ENCODE data around the gene PARP6. TPM values are rescaled to one million over a fixed set of nuclear protein-coding genes. Genes with fewer than 3 reads are reported as not detected.
"Not testable (repeated sequence)": the region's sequence is repeated elsewhere in the genome, so short reads cannot be mapped to it uniquely, and the experiment has no call there.

The PARP6 gene
- total RNA-seq, 1 donor from 2014 or later = 31.4 TPM

DNA sequence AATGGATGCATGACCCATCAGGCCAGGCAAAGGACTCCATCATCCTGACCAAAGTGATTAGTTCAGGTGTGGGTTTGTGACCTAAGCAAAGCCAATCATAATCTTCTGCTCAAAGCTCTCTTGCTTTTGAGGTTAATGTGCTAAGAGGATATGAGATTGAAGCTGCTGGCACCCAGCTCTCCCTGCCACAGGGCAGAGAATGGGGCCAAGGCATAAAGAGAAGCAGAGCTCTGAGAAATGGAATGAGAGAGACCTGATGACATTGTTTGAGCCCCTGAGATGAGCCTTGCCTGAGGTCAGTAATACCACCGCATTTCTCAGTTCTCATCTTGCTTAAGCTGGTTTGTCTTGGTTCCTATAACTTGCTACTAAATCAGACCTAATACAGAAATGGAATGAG lies 6.4 kb upstream of the PARP6 start:
- no peak for DNase-seq

GRCh38 chr15:72276326-72276700 lies 4.0 kb upstream of the PARP6 start:
- DNase-seq = no peak

GRCh38 chr15:72275635-72276325 lies 3.4 kb upstream of the PARP6 start:
- not testable (repeated sequence) for DNase-seq

DNA sequence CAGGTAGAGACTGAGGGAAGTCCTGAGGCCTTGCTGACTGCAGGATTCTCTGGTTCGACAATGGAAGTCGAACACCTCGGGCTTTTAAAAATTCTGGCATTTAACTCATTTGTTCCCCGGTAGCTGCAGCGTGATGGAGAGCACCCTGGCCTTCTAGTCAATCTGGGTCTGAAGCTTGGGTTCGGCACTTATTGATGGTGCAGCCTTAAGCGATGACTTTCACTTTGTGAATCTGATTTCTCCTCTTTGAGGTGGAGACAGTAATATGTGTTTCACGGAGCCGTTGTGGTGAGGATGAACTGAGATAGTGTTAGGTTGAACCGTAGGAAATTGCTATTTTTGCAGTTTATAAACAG lies 621 bp upstream of the PARP6 start:
- DNase-seq = no peak

DNA sequence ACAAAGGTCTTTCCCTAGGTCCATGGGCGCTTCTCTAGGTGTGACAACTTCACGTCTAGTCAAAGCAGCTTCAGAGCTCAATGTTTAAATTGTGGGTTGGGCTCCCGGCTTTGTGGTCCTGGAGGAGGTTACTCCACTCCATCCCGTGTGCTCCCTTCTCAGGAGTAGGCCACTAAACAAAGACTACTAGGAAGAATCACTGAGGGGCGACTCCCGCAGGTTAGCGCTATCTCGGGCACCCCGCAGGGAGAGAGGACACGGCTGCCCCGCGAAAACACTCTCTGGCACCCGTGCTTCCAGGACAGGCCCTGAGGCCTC lies 500 bp downstream of the PARP6 start:
- DNase-seq = peak; percentile 31

DNA sequence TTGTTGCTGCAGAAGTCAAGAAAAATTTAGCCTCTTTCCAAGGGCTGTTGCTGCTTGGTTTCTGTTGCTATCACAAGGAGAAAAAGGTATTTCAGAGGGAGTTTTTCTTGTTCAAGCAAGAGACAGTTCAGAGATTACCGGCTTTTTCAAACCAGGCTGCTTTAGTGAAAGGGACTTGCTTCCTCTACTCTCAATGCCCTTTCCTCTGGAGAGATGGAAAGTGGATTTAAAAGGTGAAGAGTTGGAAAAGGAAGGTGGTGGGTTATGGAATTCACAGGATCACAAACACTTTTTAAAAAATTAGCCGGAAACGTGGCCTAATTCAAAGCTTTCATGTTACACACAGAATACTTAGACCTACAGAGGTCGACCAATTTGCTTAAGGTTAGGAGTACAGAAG lies 1.1 kb downstream of the PARP6 start:
- no peak for DNase-seq

DNA sequence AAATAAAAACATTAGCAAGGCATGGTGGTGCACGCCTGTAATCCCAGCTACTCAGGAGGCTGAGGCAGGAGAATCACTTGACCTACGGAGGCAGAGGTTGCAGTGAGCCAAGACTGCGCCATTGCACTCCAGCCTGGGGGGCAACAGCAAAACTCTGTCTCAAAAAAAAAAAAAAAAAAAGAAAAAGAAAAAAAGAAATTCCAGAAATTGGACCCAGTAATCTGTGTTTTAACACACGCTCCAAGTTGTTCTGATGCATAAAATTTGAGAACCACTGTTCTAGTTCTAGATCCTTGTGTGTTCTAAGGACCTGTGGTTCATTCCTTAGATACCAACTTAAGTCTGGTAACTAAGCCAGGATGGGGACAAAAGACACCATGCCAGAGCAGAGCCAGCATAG lies 2.6 kb downstream of the PARP6 start:
- no peak for DNase-seq

DNA sequence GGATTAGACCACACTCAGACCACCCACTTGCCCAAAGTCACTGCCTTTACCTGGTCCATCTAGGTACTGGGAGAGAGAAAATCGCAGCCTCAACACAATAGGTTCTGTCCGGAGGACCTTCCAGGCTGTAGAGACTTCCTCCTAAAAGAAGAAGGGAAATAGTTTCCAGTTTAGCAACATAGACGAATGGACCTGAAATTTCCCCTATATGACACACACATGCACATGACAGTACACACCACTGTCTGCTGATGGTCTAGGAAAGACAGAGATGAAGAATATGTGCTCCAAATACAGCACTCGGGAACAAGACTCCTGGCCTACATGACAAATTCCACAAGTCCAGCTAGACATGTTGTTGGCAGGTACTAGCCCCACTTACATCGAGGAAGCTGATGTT lies 7.3 kb downstream of the PARP6 start:
- no peak for DNase-seq

- no peak for DNase-seq
Measured at GRCh38 chr15:72252663-72253299, 19.6 kb downstream of the PARP6 start.

GRCh38 chr15:72249142-72249810 lies 23.1 kb downstream of the PARP6 start:
- no peak for DNase-seq

GRCh38 chr15:72248514-72248913 lies 23.8 kb downstream of the PARP6 start:
- DNase-seq = no peak

GRCh38 chr15:72242775-72243370 lies 29.5 kb downstream of the PARP6 start:
- no peak for DNase-seq

- no peak for DNase-seq
Measured at GRCh38 chr15:72239652-72240051, 32.7 kb downstream of the PARP6 start.

GRCh38 chr15:72238586-72238985 lies 33.8 kb downstream of the PARP6 start:
- DNase-seq = no peak

DNA sequence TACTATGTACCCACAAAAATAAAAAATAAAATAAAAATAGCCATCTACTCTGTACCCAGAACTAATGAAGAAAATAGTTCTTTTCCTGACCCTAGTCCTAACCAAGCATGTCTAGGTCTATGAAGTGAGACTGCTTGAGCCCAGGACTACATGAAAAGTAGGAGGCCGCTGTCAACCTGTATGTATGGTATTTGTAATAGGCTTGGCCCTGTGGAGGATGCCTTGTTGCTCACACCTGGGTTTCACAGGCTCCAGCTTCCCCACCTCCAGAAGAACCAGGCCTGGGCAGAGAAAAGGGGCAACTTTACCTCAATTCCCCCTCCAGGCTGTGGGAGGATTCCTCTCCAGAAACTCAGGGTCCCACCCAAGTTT lies 34.5 kb downstream of the PARP6 start:
- no peak for DNase-seq

DNA sequence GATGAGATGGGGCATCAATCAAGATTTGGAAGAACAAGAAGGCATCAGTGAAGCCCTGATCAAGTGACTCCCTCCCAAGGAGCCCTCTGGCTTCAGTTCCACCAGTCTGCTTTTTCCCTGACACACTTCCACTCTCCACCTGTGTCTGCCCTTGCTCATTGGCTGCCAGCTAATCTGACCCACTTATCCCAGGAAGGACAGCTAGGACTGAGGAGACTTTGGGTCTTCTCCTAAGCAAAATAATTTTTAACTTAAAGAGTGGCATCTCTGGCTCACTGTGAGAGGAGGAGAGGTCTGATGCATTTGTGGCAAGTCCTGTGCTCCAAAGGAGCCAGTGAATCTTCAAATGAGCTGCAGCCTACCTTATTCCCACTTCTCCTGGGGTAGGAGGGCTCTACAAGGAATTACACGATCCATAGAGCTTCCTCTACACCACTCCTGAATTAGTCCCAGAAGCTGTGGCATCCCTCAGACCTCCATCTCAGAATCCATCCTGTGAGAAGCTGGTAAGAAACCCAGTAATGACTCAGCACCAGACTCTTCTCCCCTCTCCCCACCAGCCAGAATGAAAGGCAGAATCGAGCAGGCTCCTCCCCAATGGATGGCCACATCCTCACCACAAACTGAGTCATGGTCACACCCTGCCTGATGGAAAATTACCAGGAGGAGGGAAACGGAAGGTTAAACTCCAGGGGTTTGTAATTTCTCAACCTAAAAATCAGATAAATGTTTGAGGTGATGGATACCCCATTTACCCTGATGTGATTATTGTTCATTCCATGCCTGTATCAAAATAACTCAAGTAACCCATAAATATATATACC lies 35.1 kb downstream of the PARP6 start:
- no peak for DNase-seq

DNA sequence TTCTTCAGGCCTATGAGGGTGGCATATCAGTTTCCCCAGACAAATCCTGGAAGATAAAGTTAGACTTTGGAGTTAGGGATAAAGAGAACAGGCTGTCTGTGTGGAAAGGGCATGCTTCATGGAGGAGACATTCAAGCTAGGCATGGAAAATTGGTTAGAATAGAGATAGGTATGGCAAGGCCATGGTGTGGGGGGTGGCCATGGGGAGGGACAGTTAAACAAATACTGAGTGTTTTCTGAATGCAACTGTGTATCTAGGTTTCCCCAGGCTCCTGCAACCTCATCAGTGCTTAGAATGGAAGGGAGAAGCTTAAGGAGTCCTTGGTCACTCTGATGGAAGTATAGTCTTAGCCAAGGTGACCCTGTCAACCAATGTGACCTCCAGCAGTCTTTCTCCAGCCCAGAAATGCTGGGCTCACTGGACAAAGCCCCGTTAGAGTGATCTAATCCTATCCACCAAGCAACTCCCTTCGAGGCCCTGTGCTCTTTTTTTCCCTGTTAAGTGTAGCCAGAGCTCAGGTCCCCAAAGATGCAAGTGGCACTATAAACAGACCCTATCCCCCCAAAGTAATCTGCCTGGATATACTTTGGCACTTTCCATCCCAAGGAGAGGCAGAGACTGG lies 35.9 kb downstream of the PARP6 start:
- DNase-seq = no peak

DNA sequence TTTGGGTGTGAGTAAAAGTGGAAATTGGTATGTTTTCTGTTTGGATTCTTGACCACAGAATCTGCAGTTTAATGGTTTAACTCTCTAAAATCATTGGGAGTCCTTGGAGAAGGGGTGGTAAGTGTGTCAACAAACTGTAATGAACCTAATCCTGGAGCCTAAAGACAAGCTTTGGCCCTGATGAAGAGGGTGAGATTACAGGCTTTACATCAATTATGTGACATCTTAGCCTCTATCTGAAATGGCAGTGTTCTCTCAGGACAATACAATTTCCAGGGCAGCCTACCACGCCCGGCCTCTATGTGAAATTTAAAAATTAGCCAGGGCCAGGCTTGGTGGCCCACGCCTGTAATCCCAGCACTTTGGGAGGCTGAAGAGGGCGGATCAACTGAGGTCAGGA lies 37.1 kb downstream of the PARP6 start:
- DNase-seq = no peak

- no peak for DNase-seq
Measured at GRCh38 chr15:72233769-72234168, 38.6 kb downstream of the PARP6 start.

DNA sequence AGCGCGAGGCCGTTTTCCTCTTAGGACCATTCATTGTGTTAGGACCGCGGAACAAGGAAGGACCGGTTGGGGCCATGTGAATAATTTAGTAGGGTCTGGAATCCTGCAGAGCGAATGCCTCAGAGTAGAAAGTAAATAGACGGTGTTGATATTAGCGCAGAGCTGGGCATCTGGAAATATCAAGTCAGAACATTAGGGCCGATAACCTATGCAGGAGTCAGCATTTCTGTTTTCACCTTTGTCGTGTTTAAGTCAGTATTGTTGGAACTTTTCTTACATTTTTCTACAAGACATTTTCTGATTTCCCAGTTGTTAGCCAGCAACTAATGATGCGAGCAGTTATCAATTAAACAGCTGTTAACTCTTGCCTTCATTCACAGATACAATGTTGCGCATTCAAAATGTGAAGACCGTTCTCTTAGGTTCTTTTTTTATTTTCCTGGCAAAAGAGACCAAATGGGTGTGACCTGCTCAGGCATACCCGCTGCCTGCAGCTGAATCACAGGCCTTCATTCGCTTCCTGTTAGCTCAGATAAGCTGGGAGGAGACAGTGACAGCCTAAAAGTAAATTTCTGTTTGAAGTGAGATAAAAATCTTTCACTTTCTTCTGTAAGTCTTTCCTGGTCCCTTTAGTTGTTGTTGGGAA lies 40.4 kb downstream of the PARP6 start:
- DNase-seq = peak; percentile 72

DNA sequence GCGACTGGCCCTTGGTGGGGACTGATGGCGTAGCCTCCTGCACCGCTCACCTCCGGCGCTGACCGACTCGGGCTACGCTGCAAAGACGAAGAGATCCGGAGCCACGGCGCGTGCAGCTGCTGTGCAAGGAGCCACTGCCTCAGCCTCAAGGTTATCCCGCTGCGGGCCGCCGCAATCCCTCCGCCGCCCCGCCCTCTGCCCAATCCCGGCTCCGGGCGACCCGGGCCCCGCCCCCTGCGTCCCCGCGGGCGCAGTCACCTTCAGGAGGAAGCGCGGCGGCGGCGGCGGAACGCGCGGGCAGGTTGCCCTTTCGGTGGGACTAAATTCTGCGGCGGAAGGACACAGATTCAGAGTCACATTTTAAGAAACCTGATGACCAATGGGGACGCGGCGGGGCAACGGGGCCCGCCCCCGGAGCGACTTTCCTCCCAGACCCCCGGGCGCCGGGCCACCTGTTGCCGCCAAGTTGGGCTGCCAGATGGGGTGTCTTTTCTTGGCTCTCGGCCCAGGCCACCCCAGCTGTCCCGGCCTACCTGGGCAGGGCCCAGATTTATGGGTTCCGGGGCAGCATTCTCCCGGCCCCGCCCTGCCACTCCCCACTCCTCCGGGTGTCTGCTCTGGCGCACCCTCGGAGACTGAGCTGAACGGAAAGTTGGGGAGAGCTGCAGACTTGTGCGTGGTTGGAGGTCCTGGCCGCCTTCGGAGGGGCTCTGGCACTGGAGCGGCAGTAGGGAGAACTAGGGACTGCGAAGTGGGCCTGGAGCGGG lies 41.1 kb downstream of the PARP6 start, which contains the start of gene PKM:
PKM (minus strand) TSS at position 125 of the 767 bp plus-strand sequence. CDS start 12,093 bp downstream, outside the sequence.
- DNase-seq = peak; percentile 98

All from tongue (tissue), 2 donors.